MM.1S (cell line): ENCODE measurements around the gene RAI1.

Experiments used
- EZH2 ChIP-seq: fragments of 300-600 bp; sonication (generic); optimal IDR thresholded peaks from 2 replicates; pipeline ENCODE3; 2017; ENCODE audit warnings: low read depth, mild to moderate bottlenecking, antibody characterized with exemption, low read length, mixed read lengths
- TF ChIP-seq, protein P1 (sequence below): fragments of 300-600 bp; sonication (generic); IDR thresholded peaks from 2 replicates; pipeline ENCODE4 v1.5.1; 2016; ENCODE audit warnings: antibody characterized with exemption, low read length, mixed read lengths

DNA sequence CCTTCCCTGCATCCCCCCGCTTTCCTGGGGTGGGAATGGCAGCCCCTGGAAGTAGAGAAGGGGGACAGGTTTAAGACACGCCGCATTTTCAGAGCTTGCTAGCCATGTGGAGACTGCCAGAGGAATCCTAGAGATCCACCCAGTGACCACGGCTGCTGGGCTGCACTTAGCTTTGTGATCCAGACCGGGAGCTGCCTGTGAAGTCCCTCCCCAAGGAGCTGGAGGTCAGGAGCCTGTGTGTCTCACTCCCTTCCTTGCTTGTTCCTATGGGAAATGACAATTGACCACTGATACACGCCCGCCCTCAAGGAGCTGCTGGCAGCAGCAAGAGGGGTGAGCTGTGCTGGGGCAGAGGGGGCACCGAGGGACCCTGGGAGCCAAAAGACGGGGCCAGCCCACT lies 81.9 kb downstream of the RAI1 start:
- TF ChIP-seq, protein P1, sequence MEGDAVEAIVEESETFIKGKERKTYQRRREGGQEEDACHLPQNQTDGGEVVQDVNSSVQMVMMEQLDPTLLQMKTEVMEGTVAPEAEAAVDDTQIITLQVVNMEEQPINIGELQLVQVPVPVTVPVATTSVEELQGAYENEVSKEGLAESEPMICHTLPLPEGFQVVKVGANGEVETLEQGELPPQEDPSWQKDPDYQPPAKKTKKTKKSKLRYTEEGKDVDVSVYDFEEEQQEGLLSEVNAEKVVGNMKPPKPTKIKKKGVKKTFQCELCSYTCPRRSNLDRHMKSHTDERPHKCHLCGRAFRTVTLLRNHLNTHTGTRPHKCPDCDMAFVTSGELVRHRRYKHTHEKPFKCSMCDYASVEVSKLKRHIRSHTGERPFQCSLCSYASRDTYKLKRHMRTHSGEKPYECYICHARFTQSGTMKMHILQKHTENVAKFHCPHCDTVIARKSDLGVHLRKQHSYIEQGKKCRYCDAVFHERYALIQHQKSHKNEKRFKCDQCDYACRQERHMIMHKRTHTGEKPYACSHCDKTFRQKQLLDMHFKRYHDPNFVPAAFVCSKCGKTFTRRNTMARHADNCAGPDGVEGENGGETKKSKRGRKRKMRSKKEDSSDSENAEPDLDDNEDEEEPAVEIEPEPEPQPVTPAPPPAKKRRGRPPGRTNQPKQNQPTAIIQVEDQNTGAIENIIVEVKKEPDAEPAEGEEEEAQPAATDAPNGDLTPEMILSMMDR: no peak
- TF ChIP-seq EZH2: no peak
